D341Med (cell line): ENCODE data around the gene NRP1.
"Not testable (repeated sequence)": the region's sequence is repeated elsewhere in the genome, so short reads cannot be mapped to it uniquely, and the experiment has no call there.

ENCODE experiments used
- DNase-seq: peaks from one replicate; pipeline ENCODE4 v3.0.0; 2012; ENCODE audit warnings: low spot score

Gene NRP1

DNA sequence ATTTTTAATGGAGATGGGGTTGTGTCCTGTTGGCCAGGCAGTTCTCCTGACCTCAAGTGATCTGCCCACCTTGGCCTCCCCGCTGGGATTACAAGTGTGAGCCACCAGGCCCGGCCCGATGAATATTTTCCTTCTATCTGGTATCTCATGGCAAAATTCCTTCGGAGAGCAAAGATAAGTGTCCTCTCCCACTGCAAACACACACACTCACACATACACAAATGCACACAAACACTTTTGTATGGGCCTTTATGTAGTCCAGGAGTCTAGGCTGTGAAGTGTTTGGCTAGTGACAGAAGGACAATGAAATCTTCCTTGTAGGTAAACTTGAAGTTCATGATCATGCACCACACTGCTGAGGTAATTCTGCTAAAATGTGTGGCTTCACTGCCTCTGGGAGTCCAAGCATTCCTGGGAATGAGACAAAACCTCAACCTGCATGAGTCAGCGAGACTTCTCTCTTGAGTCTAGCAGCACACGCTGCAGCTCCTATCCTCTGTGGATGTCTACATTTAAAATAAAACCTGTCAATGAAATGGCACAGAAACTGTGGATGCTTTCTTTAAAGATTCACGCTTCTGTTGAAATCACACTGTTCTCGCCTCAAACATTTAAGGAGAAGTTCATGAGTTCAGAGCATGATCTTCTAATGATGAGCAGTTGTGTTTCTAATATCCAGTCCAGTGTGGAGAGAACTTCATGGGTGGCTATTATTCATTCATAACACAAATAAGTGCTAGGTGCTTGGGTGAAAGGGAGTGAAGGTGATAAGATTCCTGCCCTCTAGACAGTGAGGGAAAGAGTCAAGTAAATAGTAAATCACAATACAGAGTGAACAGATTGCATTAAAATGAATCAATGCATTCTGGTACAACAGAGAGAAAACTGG, 96.5 kb downstream of the NRP1 start:
- DNase-seq = no peak

DNA sequence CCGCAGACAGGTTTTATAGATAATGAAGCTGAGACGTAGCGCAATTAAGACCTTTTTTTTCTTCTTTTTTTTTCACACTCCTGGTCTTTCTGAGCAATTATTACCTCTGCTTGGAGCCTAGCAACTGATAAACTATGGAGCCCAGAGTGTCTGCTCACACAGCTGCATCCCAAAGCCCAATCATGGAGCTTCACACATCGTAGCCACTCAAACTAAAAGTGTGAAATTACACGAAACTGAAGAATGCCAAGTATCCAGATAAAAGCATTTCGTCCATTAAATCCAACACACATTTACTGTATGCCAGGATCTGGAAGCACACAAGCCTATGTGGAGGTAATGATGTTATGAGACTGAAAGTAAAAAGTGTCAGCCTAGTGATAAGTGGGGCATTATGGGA, 97.6 kb downstream of the NRP1 start:
- no peak for DNase-seq

- no peak for DNase-seq
These were observed 98.5 kb downstream of the NRP1 start for GRCh38 chr10:33235951-33236350.

- no peak for DNase-seq
These were observed 99.1 kb downstream of the NRP1 start for GRCh38 chr10:33235251-33235884.

- no peak for DNase-seq
These were observed 99.6 kb downstream of the NRP1 start for GRCh38 chr10:33234831-33235237.

DNA sequence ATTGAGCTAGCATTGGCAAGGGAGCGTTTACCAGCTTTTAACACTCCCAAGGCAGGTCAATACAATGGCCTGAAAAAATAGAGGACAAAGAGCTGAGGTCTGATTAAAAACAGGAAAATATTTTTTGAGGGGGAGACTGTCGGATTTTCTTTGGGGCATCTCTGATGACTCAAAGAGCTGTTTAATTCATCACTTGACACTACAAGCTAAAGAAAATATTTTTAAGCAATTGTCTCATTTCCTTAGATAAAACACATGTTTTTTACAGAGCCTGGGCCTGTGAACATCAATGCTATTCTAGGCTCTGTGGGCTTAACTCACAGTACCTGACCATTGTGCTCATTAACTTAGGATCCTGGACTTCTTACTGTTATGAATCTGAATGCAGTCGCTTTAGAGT, 100.8 kb downstream of the NRP1 start:
- no peak for DNase-seq

DNA sequence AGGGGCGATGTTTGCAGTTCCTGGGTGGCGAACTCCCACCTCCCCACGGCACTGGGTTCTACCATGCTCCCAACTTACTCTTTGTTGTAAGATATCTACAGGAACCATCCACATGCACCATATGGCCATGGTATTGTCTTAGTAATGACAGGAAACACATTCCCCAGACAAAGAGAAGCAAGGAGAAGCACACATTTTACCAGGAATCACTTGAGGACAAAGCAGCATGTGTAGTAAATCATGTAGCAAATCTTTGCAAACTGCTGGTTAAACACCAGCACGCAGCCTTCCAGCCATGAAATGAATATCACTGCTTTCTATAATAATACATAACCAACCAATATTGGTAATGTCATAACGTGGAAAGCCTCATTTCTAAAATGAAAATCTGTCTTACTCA, 101.2 kb downstream of the NRP1 start:
- DNase-seq = no peak

DNA sequence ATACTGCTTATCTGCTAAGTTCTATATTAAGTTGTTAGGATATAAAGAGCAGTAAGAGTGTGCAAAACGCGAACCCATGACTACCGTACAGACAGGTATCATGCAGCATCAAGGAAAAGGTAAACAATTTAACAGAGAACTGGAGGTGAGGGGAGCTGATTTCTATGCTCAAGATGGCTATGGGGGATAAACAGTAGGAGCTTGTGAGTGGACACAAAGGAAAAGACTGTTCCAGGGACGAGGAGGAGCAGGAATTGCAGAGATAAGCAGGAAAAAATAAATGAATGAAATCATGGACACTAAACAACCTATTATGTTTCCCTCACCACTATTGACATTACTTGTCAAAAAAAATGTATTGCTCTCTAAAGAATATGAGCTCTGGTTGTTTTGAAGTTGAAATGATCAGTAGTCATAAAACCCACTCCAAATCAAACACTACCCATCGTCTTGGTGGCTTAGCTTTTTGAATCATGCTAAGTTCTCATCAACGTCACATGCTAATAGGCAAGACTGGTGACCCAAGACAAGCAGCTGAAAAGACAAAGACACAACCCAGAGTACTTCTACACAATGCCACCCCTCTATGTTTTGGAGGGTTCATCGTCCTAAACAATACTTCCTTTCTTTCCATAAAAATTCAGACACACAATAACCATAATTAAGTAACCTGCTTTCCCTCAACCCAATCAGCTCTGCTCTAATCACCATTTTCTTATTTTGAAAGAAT, 102.7 kb downstream of the NRP1 start:
- no peak for DNase-seq

GRCh38 chr10:33229949-33230267, 104.6 kb downstream of the NRP1 start:
- no peak for DNase-seq

- no peak for DNase-seq
These were observed 105.1 kb downstream of the NRP1 start for GRCh38 chr10:33229252-33229948.

DNA sequence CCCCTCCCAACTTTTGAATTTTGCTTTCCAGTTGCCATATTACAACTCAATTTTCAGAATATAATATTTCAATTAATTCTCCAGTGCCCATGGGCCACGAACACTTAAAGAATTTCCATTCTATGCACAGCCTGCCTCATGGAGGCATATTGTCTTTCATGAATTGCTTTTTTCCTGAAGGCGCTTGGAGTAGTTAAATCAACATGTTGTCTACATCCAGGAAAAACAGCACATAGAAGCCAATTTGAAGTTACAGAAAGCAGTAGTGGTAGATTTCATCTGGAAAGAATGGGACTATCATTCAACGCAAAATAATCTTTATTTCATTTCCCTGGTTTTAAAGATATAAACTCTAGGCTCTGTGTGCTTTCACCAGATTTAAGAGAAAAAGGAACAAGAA, 106.0 kb downstream of the NRP1 start:
- no peak for DNase-seq

GRCh38 chr10:33227489-33227888, 107.0 kb downstream of the NRP1 start:
- no peak for DNase-seq

GRCh38 chr10:33224251-33224965, 110.1 kb downstream of the NRP1 start:
- no peak for DNase-seq

DNA sequence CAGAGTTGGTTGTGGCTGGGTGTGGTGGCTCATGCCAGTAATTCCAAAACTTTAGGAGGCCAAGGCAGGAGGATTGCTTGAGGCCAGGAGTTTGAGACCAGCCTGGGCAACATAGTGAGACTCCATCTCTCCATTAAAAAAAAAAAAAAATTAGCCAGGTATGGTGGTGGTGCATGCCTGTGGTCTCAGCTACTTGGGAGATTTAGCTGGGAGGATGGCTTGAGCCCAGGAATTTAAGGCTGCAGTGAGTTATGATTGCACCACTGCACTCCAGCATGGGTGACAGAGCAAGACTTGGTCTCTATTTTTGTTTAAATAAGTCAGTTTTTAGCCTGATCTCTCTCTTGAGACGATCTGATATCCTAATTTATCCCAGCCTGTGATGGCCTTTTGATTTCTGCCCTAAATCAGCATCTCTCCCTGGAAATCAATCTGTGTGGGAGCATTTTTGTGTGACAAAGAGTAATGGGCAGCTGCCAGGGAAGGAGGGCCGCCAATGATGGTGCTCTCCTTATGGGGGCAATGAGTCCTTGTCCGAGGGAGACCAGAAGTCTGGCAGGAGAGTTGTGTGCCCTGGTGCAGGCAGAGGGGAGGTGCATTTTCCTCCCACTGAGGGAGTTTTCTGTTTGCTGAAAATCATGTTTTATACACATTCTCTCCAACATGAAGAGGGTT, 111.0 kb downstream of the NRP1 start:
- DNase-seq = no peak

GRCh38 chr10:33222304-33222703, 112.2 kb downstream of the NRP1 start:
- DNase-seq = not testable (repeated sequence)

DNA sequence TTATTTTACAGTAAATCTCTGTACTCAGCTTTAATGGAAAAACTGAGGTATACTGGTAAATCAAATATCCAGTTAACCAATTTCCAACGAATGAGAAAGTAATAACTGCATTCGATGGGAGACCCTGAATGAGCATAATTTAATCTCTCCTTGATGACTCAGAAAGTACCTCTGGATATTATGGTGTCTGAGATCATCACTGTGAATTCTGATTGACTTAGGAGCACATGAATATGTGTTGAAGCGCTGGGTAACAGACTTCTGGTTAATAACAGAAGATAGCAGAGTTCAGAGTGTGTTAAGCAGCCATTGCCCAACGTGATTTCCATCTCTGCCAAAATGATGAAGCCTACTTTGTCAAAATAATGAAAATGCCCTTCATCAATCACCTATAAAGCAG, 116.6 kb downstream of the NRP1 start:
- no peak for DNase-seq

DNA sequence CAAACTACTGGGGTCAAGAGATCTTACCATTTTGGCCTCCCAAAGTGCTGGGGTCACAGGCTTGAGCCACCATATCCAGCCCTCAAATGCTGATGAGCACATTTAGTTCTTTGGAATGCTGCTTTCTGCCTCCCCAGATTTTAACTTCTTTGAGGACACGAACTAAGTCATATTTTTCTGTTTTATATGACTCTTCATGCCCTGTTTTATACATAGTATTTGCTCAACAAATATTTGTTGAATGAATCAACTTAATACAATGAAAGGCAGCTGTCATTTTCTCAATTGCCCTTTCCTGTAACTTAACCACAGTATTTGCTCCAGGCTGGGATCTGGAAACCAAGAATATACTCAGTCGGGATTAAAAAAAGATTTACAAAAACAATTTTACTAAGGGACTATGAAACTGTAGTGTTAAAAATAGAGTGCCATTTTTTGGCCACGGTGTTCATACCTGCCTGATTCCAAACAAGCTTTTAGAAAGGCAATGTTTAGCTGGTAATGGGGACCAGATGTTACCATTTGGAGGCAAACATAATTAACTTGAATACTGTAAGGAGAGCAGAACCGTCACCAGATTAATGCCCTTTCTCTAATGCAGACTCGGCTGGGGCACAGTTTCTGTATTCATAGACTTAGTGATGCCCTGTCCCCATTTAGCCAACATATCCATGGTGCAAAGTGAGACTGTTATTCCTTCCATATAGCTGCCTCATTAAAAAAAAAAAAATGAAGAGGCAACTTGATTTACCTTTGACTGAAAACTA, 117.6 kb downstream of the NRP1 start:
- no peak for DNase-seq

GRCh38 chr10:33215635-33216034, 118.8 kb downstream of the NRP1 start:
- no peak for DNase-seq

GRCh38 chr10:33215154-33215553, 119.3 kb downstream of the NRP1 start:
- no peak for DNase-seq

DNA sequence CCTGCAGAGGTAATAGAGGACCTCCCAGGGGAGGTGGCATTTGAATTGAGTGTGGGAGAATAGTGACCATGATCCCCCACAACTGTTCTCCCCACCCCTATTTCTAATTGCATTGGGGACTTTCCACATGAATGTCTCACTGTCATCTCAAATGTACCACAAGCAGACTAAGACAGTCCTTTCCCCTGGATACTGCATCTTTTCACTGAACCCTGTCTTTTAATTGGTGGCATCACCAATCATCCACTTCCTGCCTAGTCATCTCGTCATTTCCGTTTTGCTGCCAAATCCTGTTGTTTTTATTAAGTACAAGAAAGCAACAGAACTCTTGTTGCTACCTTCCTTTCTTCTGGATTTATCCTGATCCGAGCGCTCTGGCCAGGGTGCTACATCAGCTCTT, 120.3 kb downstream of the NRP1 start:
- DNase-seq = no peak
